ENCODE results near the gene RSPH1. TPM values are rescaled to one million over a fixed set of nuclear protein-coding genes. Genes with fewer than 3 reads are reported as not detected.
A peak's percentile ranks its signal among the peaks of the same experiment; 100 is the strongest.

Gene RSPH1
- total and polyA plus RNA-seq, 2 of the 8 experiments (the other 6 are each of a cell fraction or from before 2014, with no cell fraction given) = 0.24 TPM; not detected in 1

GRCh38 chr21:42447182-42447581, 48.8 kb downstream of the RSPH1 start:
- Histone ChIP-seq H2BK12ac (ENCODE audit: low read depth, low read length) (no peak overlapping the region), H3K18ac (ENCODE audit: extremely low read depth, low read length) (no peak overlapping the region), H3K79me1 (ENCODE audit: low read depth, low read length) (no peaks in the 10 kb centered on the region), H3K27ac (ENCODE audit: low read depth, low read length) (no peak overlapping the region), H3K4me3 (ENCODE audit: extremely low read depth in 1 of 4, insufficient read depth in 2 of 4, low read depth in 3 of 4, low read length in 4 of 4) (no peak overlapping the region), H3K14ac (ENCODE audit: insufficient read length) (no peak overlapping the region), H4K91ac (replicated peaks; ENCODE audit: insufficient read length, low read length) (no peak overlapping the region), H3K9me3 (ENCODE audit: insufficient read depth in 2 of 2, low read depth in 1 of 2, low read length in 1 of 2) (no peaks in the 10 kb centered on the region), H2AK5ac (ENCODE audit: low read depth, low read length) (no peak overlapping the region), H3K9ac (replicated peaks in 1 of 4; ENCODE audit: extremely low read depth in 1 of 4, low read depth in 3 of 4, low read length in 3 of 4) (no peak overlapping the region), H2BK120ac (replicated peaks; ENCODE audit: low read depth, low read length) (no peak overlapping the region), H2BK20ac (ENCODE audit: low read length) (0 out of 2 replicates have a peak overlapping the region, but pooled peaks have one; percentile 37), H3K4me1 (replicated peaks in 1 of 4; ENCODE audit: control insufficient read depth in 3 of 4, insufficient read depth in 4 of 4, low read length in 3 of 4) (peaks cover 0 to 2% (median 0%) of the 10 kb centered on the region in 4 experiments; a peak in 2 of 7 replicates), H3K27me3 (replicated peaks in 1 of 4; ENCODE audit: control insufficient read depth in 3 of 4, extremely low read depth in 1 of 4, insufficient read depth in 3 of 4, low read length in 3 of 4) (no peaks in the 10 kb centered on the region), H3K23ac (ENCODE audit: insufficient read length) (no peak overlapping the region), H3K36me3 (ENCODE audit: control insufficient read depth in 2 of 4, insufficient read depth in 4 of 4, low read length in 3 of 4) (no peaks in the 10 kb centered on the region), H3K79me2 (ENCODE audit: control insufficient read depth in 1 of 2, insufficient read depth in 2 of 2, low read length in 2 of 2) (no peaks in the 10 kb centered on the region), H3K4me2 (ENCODE audit: insufficient read depth in 1 of 2, low read depth in 2 of 2, low read length in 2 of 2) (no peak overlapping the region), H4K20me1 (replicated peaks in 1 of 2; ENCODE audit: control insufficient read depth in 1 of 2, insufficient read depth in 2 of 2, low read length in 2 of 2) (peaks cover 0 to 4% of the 10 kb centered on the region in 2 experiments), H3K23me2 (ENCODE audit: low read depth, low read length) (no peaks in the 10 kb centered on the region), H2BK15ac (ENCODE audit: low read length) (no peak overlapping the region), H3K4ac (replicated peaks; ENCODE audit: insufficient read length, low read depth, low read length) (no peak overlapping the region), H4K5ac (ENCODE audit: insufficient read length, low read depth, low read length) (no peak overlapping the region), H2BK5ac (ENCODE audit: low read depth, low read length) (no peak overlapping the region), H2AFZ (ENCODE audit: low read length) (no peak overlapping the region), H4K8ac (ENCODE audit: extremely low read depth, insufficient read depth, low read length) (no peak overlapping the region), H3K56ac (replicated peaks; ENCODE audit: insufficient read length, low read depth, low read length) (no peak overlapping the region)
- DNase-seq (ENCODE audit: low read depth in 1 of 2, low spot score in 2 of 2) (no peak), FAIRE-seq (no peak)
- TF ChIP-seq NRF1 (IDR thresholded peaks at IDR 0.05; ENCODE audit: low read depth, low read length) (no peak), ZNF274 (IDR thresholded peaks at IDR 0.05; ENCODE audit: borderline replicate concordance, extremely low read depth, low read length) (no peak), RFX5 (IDR thresholded peaks at IDR 0.05; ENCODE audit: borderline replicate concordance, low read depth, low read length) (no peak), MAFK (IDR thresholded peaks at IDR 0.05; ENCODE audit: low read depth, low read length) (no peak)
- ChIA-PET POLR2A (ENCODE audit: partially characterized antibody) (no interaction called here), CTCF (ENCODE audit: partially characterized antibody) (interaction anchor here (2.4 kb wide), 1 partner anchor 283 kb away, joined by 6 read pairs; no protein-coding TSS in a partner anchor)
- WGBS, 2 experiments (ENCODE audit: extremely low coverage in 1 of 2, insufficient coverage in 1 of 2, insufficient read length in 1 of 2, insufficient replicate concordance in 2 of 2, low coverage in 1 of 2, low lambda C conversion rate in 2 of 2, missing lambda C conversion rate in 1 of 2) = 92% methylated on average over 14 of the region's 14 CpGs; no CpG with 5 or more reads in 1 of the 2 experiments

Measured in H1 (cell line).